Measurements from ENCODE around the gene MPRIP.

Gene MPRIP

DNA sequence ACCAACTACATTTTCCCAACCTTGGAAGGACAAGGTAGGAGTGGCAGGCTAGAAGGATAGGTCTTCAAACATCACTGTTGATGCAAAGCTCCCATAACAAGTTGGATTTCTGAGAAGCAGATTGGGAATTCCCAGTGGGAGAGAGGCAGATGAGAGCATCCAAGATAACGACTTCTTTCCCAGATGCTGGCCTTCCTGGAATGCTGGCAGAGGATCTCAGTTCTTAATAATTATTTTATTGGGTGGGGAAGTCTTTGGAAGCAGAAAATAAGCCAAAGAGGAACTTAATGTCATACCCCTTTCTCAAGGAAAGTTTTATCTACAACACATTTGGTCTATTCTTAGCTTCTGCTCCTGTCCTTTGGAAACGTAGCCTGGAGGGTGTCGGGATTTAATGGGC, 64.5 kb downstream of the MPRIP start:
- Histone ChIP-seq H3K9ac (ENCODE audit: low read depth, low read length) (no peak overlapping the region), H3K27me3 (ENCODE audit: control insufficient read depth, insufficient read depth, low read length) (no peaks in the 10 kb centered on the region), H3K4me1 (ENCODE audit: control insufficient read depth, insufficient read depth, low read length) (peaks cover 8% of the 10 kb centered on the region; the same call in 1 of the 2 replicates), H3K27ac (ENCODE audit: low read depth, low read length) (no peak overlapping the region), H3K9me3 (ENCODE audit: control insufficient read depth, insufficient read depth, low read length) (no peaks in the 10 kb centered on the region), H3K4me3 (ENCODE audit: low read depth, low read length) (no peak overlapping the region), H3K36me3 (ENCODE audit: control insufficient read depth, insufficient read depth, low read length) (no peaks in the 10 kb centered on the region; the same call in 1 of the 2 replicates)

DNA sequence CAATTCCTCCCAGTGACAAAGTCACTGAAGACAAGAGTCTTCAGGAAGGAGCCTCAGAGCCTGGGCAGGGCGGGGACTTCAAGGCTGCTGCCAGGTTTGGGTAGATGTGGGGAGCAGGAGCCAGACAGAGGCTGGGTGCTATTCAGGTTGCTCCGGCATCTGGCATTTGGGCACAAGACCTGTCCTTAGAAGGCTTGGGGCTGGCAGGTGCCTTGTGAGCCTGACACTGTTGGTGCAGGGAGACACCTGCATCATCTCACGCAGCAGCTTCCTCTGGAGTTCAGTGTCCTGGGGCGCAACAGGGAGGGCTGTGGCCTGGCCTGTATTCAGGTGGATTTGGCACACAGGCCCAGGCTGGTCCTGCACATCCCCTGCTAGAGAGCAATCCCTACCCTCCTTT, 65.0 kb downstream of the MPRIP start:
- Histone ChIP-seq H3K4me1 (ENCODE audit: control insufficient read depth, insufficient read depth, low read length) (peaks cover 8% of the 10 kb centered on the region; the same call in 1 of the 2 replicates), H3K36me3 (ENCODE audit: control insufficient read depth, insufficient read depth, low read length) (no peaks in the 10 kb centered on the region; the same call in 1 of the 2 replicates), H3K9me3 (ENCODE audit: control insufficient read depth, insufficient read depth, low read length) (no peaks in the 10 kb centered on the region), H3K27me3 (ENCODE audit: control insufficient read depth, insufficient read depth, low read length) (no peaks in the 10 kb centered on the region), H3K27ac (ENCODE audit: low read depth, low read length) (no peak overlapping the region), H3K9ac (ENCODE audit: low read depth, low read length) (no peak overlapping the region), H3K4me3 (ENCODE audit: low read depth, low read length) (no peak overlapping the region)

DNA sequence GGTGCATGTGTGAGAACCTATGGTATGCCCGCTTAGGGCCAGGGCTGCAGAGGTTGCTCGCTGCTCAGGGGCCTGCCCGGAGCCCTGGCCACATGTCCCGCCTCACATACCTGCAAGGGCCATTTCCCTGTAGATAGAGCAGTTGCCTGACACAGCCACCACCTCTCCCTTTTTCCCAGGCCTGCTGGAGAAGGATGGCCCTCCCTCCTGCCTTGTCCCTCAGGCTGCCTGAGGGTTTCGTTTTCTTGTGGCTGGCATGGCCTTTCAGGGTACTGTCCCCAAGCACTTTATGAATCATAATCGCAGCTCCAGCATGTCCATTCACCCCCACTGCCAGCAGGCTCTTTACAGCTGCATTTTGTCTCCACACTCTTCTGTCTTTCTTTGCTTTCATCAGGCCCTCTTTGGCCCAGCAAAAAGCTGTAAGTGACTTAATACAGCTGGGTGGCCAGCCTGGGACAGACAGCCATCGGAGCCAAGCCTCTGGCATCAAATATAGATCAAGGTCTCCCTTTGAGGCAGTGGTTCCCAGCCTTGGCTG, 65.7 kb downstream of the MPRIP start:
- Histone ChIP-seq H3K36me3 (ENCODE audit: control insufficient read depth, insufficient read depth, low read length) (no peaks in the 10 kb centered on the region; the same call in 1 of the 2 replicates), H3K27me3 (ENCODE audit: control insufficient read depth, insufficient read depth, low read length) (no peaks in the 10 kb centered on the region), H3K4me1 (ENCODE audit: control insufficient read depth, insufficient read depth, low read length) (peaks cover 8% of the 10 kb centered on the region; the same call in 1 of the 2 replicates), H3K27ac (ENCODE audit: low read depth, low read length) (no peak overlapping the region), H3K9me3 (ENCODE audit: control insufficient read depth, insufficient read depth, low read length) (no peaks in the 10 kb centered on the region), H3K9ac (ENCODE audit: low read depth, low read length) (no peak overlapping the region), H3K4me3 (ENCODE audit: low read depth, low read length) (no peak overlapping the region)

DNA sequence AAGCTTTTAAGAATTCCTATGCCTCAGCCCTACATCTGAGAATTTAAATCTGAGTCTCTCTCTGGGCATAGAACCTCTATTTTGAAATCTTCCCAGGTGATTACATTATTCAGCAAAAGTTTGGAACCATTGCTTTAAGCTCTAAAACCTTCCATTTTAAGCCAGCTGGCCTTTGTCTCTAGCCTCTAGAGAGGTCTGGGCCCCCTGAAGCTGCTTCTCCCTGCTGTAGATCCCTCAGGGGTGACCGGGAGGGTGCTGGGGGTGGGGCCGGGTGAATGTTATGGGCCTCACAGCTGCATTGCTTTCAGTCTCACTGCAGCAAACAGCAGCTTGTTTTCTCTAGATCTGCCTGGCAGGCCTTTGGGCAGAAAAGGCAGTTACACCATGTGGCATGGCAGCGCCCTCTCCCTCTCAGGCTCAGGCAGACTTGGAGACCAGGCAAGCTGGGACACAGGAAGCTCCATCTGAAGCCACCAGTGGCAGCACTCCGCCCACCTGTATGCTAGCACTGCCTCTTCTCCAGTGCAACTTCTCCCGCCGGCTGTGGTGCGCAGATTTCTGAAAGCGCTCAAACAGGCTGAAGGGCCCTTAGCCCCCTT, 66.3 kb downstream of the MPRIP start:
- H3K36me3 ChIP-seq (ENCODE audit: control insufficient read depth, insufficient read depth, low read length): no peaks in the 10 kb centered on the region; the same call in 1 of the 2 replicates
- no peak overlapping the region for H3K4me3 ChIP-seq (ENCODE audit: low read depth, low read length)
- H3K27me3 ChIP-seq (ENCODE audit: control insufficient read depth, insufficient read depth, low read length): no peaks in the 10 kb centered on the region
- peaks cover 8% of the 10 kb centered on the region; the same call in 1 of the 2 replicates for H3K4me1 ChIP-seq (ENCODE audit: control insufficient read depth, insufficient read depth, low read length)
- no peak overlapping the region for H3K9ac ChIP-seq (ENCODE audit: low read depth, low read length)
- no peak overlapping the region for H3K27ac ChIP-seq (ENCODE audit: low read depth, low read length)
- H3K9me3 ChIP-seq (ENCODE audit: control insufficient read depth, insufficient read depth, low read length): no peaks in the 10 kb centered on the region

DNA sequence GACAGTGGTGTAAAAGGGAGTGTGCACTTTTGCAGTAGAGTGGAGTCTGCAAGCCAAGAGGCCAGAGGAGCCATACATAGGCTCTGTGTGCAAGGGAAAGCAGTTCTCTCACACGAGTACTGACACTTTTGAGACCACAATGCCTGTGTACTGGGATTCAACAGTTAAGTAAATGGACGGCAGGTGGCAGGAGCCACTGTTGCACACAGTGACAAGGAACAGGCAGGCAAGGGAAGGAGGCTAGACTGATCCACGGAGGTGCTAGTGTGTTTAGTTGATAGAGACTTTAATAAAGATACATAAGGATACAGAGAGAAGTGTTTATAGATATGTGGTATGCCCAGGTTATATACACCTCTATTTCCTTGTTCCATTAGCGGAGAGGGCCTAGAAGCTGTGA, 67.0 kb downstream of the MPRIP start:
- Histone ChIP-seq H3K4me1 (ENCODE audit: control insufficient read depth, insufficient read depth, low read length) (peaks cover 8% of the 10 kb centered on the region; the same call in 1 of the 2 replicates), H3K36me3 (ENCODE audit: control insufficient read depth, insufficient read depth, low read length) (no peaks in the 10 kb centered on the region; the same call in 1 of the 2 replicates), H3K4me3 (ENCODE audit: low read depth, low read length) (no peak overlapping the region), H3K27ac (ENCODE audit: low read depth, low read length) (no peak overlapping the region), H3K9ac (ENCODE audit: low read depth, low read length) (no peak overlapping the region), H3K27me3 (ENCODE audit: control insufficient read depth, insufficient read depth, low read length) (no peaks in the 10 kb centered on the region), H3K9me3 (ENCODE audit: control insufficient read depth, insufficient read depth, low read length) (no peaks in the 10 kb centered on the region)

DNA sequence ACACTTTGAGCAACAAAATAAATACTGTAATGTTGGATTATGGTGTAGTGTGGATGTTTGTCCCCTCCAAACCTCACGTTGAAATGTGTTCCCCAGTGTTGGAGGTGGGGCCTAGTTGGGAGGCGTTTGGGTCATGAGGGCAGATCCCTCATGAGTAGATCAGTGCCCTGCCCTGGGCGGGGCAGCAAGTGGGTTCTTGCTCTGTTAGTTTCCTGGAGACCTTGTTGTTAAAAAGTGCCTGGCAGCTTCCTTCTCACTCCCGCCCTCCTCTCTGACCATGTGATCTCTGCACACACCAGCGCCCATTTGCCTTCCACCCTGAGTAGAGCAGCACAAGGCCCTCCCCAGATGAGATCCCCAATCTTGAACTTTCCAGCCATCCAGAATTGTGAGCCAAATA, 67.7 kb downstream of the MPRIP start:
- Histone ChIP-seq H3K27ac (ENCODE audit: low read depth, low read length) (no peak overlapping the region), H3K4me1 (ENCODE audit: control insufficient read depth, insufficient read depth, low read length) (peaks cover 8% of the 10 kb centered on the region; the same call in 1 of the 2 replicates), H3K9ac (ENCODE audit: low read depth, low read length) (no peak overlapping the region)

DNA sequence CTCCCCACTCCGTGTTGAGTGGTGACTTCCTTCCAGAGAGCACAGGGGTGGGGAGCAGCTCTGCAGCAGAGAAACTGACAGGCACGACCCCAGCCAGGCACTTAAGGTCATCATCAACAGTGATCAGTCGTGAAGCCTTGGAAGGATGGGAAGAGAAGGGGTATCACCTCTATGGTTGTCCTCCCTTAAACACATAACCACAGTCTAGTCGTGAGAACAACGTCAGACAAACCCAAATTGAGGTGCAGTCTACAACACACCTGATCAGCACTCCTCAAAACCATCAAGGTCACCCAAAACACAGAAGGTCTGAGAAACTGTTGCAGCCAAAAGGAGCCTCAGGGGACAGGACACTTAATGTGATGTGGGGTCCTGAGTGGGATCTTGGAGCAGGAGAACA, 68.3 kb downstream of the MPRIP start:
- Histone ChIP-seq H3K4me1 (ENCODE audit: control insufficient read depth, insufficient read depth, low read length) (peaks cover 8% of the 10 kb centered on the region; the same call in 1 of the 2 replicates), H3K27ac (ENCODE audit: low read depth, low read length) (no peak overlapping the region)

More for the DNA sequence above, 67.7 kb downstream of the MPRIP start:
- H3K36me3 ChIP-seq (ENCODE audit: control insufficient read depth, insufficient read depth, low read length): no peaks in the 10 kb centered on the region; the same call in 1 of the 2 replicates
- H3K27me3 ChIP-seq (ENCODE audit: control insufficient read depth, insufficient read depth, low read length): no peaks in the 10 kb centered on the region
- H3K9me3 ChIP-seq (ENCODE audit: control insufficient read depth, insufficient read depth, low read length): no peaks in the 10 kb centered on the region
- H3K4me3 ChIP-seq (ENCODE audit: low read depth, low read length): no peak overlapping the region

DNA sequence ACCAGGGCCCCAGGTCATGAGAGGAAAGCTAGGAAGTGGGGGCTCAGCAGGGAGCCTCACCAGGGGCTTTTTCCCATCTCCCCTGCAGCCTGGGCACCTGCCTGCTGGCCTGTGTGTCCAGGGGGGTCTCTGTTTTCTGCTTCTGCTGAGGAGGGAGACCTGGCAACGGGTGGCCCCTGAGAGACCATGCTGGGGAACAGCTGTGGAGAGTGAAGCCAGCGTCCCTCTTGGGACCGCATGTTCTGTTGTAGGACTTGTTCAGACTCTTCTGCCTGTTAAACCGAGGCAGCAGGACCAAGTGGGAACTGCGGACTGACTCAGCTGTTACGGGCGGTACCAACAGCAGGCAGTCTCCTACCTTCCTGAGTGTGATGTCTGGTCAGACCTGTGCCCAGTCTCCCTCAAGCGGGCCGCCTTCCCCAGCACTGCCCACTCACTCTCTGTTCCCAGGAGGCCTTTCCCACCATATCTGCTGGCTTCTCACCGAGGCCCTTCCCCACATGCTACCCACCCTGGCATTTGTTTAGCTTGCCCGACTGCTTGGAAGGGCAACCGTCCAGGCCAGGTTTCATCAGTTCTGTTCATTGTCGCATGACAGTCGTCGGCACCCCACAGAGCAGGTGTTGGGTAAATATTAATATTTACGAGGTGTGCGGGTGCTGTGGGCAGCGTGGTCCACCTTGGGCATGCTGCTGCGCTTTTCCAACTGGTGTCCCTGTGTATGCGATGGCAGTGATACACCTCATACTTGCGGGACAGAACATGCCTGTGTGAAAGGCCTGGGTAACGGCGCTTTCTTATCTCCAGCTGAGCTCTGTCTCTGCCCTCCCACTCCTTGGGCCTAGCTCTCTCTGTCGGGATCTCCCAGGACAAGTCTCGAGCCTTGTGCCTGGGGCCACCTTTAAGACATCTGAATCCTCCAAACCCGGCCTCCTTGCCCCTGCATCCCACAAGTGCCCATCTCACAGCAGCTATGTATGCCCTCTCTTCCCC, 69.4 kb downstream of the MPRIP start:
- Histone ChIP-seq H3K36me3 (ENCODE audit: control insufficient read depth, insufficient read depth, low read length) (no peaks in the 10 kb centered on the region), H3K9me3 (ENCODE audit: control insufficient read depth, insufficient read depth, low read length) (no peaks in the 10 kb centered on the region), H3K9ac (ENCODE audit: low read depth, low read length) (no peak overlapping the region), H3K4me3 (ENCODE audit: low read depth, low read length) (no peak overlapping the region), H3K27me3 (ENCODE audit: control insufficient read depth, insufficient read depth, low read length) (no peaks in the 10 kb centered on the region), H3K27ac (ENCODE audit: low read depth, low read length) (no peak overlapping the region), H3K4me1 (ENCODE audit: control insufficient read depth, insufficient read depth, low read length) (peaks cover 8% of the 10 kb centered on the region; the same call in 1 of the 2 replicates)

More for the DNA sequence above, 68.3 kb downstream of the MPRIP start:
- Histone ChIP-seq H3K9me3 (ENCODE audit: control insufficient read depth, insufficient read depth, low read length) (no peaks in the 10 kb centered on the region), H3K27me3 (ENCODE audit: control insufficient read depth, insufficient read depth, low read length) (no peaks in the 10 kb centered on the region), H3K9ac (ENCODE audit: low read depth, low read length) (no peak overlapping the region), H3K4me3 (ENCODE audit: low read depth, low read length) (no peak overlapping the region), H3K36me3 (ENCODE audit: control insufficient read depth, insufficient read depth, low read length) (no peaks in the 10 kb centered on the region; the same call in 1 of the 2 replicates)

DNA sequence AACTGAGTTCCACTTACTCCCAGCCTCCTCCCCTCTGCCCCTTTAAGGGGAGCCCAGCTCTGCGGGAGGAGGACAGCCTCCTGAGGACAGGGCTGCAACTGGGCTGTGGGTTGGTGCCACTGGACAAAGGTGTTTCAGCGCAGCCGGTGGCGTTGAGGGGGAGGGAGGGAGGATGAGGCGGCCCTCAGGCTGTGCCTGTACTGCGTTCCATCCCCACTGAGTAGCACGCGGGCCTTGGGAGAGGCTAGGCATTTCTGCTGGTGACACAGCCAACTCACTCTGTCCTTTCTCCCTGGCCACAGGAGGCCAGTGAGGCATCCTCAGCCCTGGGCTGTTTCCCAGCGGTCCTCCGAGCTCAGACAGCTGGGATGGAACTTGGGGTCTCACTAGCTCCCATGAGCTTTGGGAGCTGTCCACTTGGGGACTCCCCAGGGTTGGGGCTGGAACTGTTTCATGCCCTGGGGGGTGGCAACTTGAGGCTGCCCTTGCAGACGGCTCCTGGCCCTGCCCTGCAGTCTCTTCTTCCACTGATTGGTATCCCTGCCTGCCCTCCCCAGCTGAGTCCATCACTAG, 70.5 kb downstream of the MPRIP start:
- Histone ChIP-seq H3K36me3 (ENCODE audit: control insufficient read depth, insufficient read depth, low read length) (no peaks in the 10 kb centered on the region), H3K9ac (ENCODE audit: low read depth, low read length) (no peak overlapping the region), H3K9me3 (ENCODE audit: control insufficient read depth, insufficient read depth, low read length) (no peaks in the 10 kb centered on the region), H3K27ac (ENCODE audit: low read depth, low read length) (no peak overlapping the region), H3K27me3 (ENCODE audit: control insufficient read depth, insufficient read depth, low read length) (no peaks in the 10 kb centered on the region), H3K4me3 (ENCODE audit: low read depth, low read length) (no peak overlapping the region), H3K4me1 (ENCODE audit: control insufficient read depth, insufficient read depth, low read length) (peaks cover 8% of the 10 kb centered on the region; the same call in 1 of the 2 replicates)

DNA sequence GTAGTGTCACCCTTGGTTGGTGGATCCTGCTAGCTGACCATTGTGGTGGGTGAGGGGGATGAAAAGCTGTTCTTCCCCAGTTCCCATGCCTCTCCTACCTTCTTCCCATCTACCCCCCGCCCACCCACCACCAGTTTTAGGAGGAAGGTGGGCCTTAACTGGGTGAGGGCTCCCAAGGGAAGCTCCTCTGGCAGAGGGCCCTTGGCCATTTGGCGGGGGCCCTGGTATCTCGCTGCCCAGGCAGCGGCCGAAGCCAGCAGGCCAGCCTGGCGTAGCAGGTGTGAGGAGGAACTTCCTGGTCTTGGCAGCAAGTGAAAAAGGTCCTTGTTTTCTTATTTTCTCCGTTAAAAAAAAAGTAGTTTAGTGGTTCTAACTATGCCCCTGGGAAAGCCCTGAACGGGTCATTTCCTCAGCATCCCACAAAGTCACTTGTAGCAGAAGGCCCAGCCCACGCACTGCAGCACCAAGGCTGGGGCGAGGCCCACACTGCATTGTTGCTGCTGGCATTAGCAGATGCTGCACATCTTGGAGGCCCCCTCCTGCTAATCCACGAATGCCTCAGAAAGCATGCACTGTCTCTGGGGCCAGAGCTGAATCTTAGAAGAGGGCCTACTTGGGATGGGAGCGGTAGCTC, 72.5 kb downstream of the MPRIP start:
- Histone ChIP-seq H3K9ac (ENCODE audit: low read depth, low read length) (no peak overlapping the region), H3K4me1 (ENCODE audit: control insufficient read depth, insufficient read depth, low read length) (no peaks in the 10 kb centered on the region), H3K27ac (ENCODE audit: low read depth, low read length) (no peak overlapping the region), H3K4me3 (ENCODE audit: low read depth, low read length) (no peak overlapping the region), H3K36me3 (ENCODE audit: control insufficient read depth, insufficient read depth, low read length) (no peaks in the 10 kb centered on the region), H3K9me3 (ENCODE audit: control insufficient read depth, insufficient read depth, low read length) (no peaks in the 10 kb centered on the region), H3K27me3 (ENCODE audit: control insufficient read depth, insufficient read depth, low read length) (no peaks in the 10 kb centered on the region)
